Mesenteric fat pad (tissue), 1 donor: Measurements from ENCODE around the gene JPT1. TPM values are rescaled to one million over a fixed set of nuclear protein-coding genes. Genes with fewer than 3 reads are reported as not detected.

ENCODE experiments used
- total RNA-seq: library from RNA; stranded (reverse); fragmentation: NEBNext Ultra II Directional; extraction: Animal tissue kit (Norgen Biotek cat#: 25700); gene quantifications from one replicate; pipeline ENCODE4 v1.2.1, GENCODE V29; 2021
- donor health status: DM: yes; HTN: yes; CAD: no.

Gene JPT1
- total RNA-seq, 1 donor from 2014 or later, result 28.6 TPM

Other genes starting within 250 kb of the JPT1 start
- not detected for gene USH1G, start 231.3 kb downstream of the JPT1 start, total RNA-seq
- gene OTOP2, start 230.2 kb downstream of the JPT1 start, total RNA-seq, result not detected
- not detected for gene OTOP3, start 218.6 kb downstream of the JPT1 start, total RNA-seq
- 14.4 TPM for gene HID1, start 181.8 kb downstream of the JPT1 start, total RNA-seq
- 29.9 TPM for gene CDR2L, start 166.9 kb downstream of the JPT1 start, total RNA-seq
- 26.4 TPM for gene MRPL58, start 141.8 kb downstream of the JPT1 start, total RNA-seq
- 310 TPM for gene ATP5PD, start 107.5 kb downstream of the JPT1 start, total RNA-seq
- 34.7 TPM for gene KCTD2, start 107.3 kb downstream of the JPT1 start, total RNA-seq
- gene SLC16A5, start 66.6 kb downstream of the JPT1 start, total RNA-seq, result 12.3 TPM
- 7.9 TPM for gene ARMC7, start 44.5 kb downstream of the JPT1 start, total RNA-seq
- 33.5 TPM for gene NT5C, start 22.8 kb downstream of the JPT1 start, total RNA-seq
- gene SUMO2, start 28.4 kb upstream of the JPT1 start, total RNA-seq, result 265 TPM
- gene NUP85, start 51.2 kb upstream of the JPT1 start, total RNA-seq, result 60.2 TPM
- gene GGA3, start 107.1 kb upstream of the JPT1 start, total RNA-seq, result 42.8 TPM
- gene MRPS7, start 107.4 kb upstream of the JPT1 start, total RNA-seq, result 45.7 TPM
- 15.5 TPM for gene MIF4GD, start 116.7 kb upstream of the JPT1 start, total RNA-seq
- gene SLC25A19, start 134.9 kb upstream of the JPT1 start, total RNA-seq, result 16.4 TPM